Adrenal gland (tissue), 5 donors: ENCODE data around the gene DMTF1.

Experiments used
- POLR2A ChIP-seq, 2 donors: fragments of 450-650 bp; IDR thresholded peaks; one replicate each; pipeline ENCODE4 v1.6.1; 2017; ENCODE audit warnings: antibody characterized with exemption in 2 of 2, mild to moderate bottlenecking in 2 of 2, moderate library complexity in 1 of 2
- TF ChIP-seq, protein P1 (sequence below), 6 experiments: fragments of 450-650 bp in 4 of 6; fragments of 200-600 bp in 2 of 6; sonication (generic) in 1 of 6; IDR thresholded peaks; 1 replicate in 5 of 6; 2 replicates in 1 of 6; pipeline versions ENCODE4 v1.5.1 to v1.8.0; 2016 to 2021; ENCODE audit warnings: antibody characterized with exemption in 6 of 6, mild to moderate bottlenecking in 2 of 6, moderate library complexity in 1 of 6
- donor health status: DM: no; HTN: no; CAD: no.

DNA sequence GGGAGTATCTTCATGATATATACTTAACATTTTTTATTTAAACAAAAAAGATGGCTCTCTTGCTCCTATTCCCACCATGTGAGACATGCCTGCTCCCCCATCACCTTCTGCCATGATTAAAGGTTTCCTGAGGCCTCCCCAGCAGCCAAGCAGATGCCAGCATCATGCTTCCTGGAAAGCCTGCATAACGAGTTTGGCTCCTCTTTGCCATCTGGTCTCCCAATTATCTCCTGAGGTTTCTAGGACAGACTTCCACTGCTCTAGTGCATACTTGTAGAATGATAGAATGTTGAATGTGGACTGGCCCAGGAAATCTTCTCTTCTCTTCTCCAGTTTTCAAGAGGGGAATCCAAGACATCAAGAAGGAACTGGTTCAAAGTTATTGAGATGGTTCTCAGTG is 46.9 kb upstream of the DMTF1 start:
- TF ChIP-seq, protein P1, sequence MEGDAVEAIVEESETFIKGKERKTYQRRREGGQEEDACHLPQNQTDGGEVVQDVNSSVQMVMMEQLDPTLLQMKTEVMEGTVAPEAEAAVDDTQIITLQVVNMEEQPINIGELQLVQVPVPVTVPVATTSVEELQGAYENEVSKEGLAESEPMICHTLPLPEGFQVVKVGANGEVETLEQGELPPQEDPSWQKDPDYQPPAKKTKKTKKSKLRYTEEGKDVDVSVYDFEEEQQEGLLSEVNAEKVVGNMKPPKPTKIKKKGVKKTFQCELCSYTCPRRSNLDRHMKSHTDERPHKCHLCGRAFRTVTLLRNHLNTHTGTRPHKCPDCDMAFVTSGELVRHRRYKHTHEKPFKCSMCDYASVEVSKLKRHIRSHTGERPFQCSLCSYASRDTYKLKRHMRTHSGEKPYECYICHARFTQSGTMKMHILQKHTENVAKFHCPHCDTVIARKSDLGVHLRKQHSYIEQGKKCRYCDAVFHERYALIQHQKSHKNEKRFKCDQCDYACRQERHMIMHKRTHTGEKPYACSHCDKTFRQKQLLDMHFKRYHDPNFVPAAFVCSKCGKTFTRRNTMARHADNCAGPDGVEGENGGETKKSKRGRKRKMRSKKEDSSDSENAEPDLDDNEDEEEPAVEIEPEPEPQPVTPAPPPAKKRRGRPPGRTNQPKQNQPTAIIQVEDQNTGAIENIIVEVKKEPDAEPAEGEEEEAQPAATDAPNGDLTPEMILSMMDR (IDR thresholded peaks at IDR 0.05): no peak
- no peak for TF ChIP-seq POLR2A (IDR thresholded peaks at IDR 0.05)
